H1 (cell line): ENCODE results near the gene TBL2. TPM values are rescaled to one million over a fixed set of nuclear protein-coding genes. Genes with fewer than 3 reads are reported as not detected.

ENCODE experiments used
- CTCF ChIA-PET: fragments of 300-600 bp; sonication (Branson Sonifier 250); formaldehyde crosslinking; loops from one replicate; lab custom pipeline; 2021; ENCODE audit not compliant: partially characterized antibody; lab: Charles Lee
- POLR2A ChIA-PET: fragments of 300-600 bp; sonication (Branson Sonifier 250); formaldehyde crosslinking; loops from one replicate; lab custom pipeline; 2021; ENCODE audit warnings: inconsistent platforms; ENCODE audit not compliant: partially characterized antibody; lab: Charles Lee
- DNase-seq, 2 experiments: peaks; one replicate each; pipeline versions ENCODE4 v3.0.0 to v3.0.0-alpha.2; 2010 to 2022; ENCODE audit warnings: low spot score in 2 of 2, low read depth in 1 of 2, mixed read lengths in 1 of 2
- FAIRE-seq: peaks from 2 replicates; lab custom pipeline; 2011; peaks lifted over from hg19 to GRCh38; lab: Jason Lieb, UNC
- H2AFZ ChIP-seq: 2 replicates; pipeline ENCODE4 v1.8.1; 2012; ENCODE audit warnings: low read length, inconsistent platforms
- H2AK5ac ChIP-seq: 2 replicates; pipeline ENCODE4 v1.6.1; 2013; ENCODE audit warnings: low read depth, low read length
- H2BK120ac ChIP-seq: replicated peaks from 2 replicates; pipeline ENCODE3; 2013; ENCODE audit warnings: low read depth, low read length, inconsistent platforms
- H2BK12ac ChIP-seq: 2 replicates; pipeline ENCODE4 v1.6.1; 2013; ENCODE audit warnings: low read depth, low read length
- H2BK15ac ChIP-seq: 2 replicates; pipeline ENCODE4 v1.6.1; 2013; ENCODE audit warnings: low read length
- H2BK20ac ChIP-seq: 2 replicates; pipeline ENCODE4 v1.6.1; 2013; ENCODE audit warnings: low read length
- H2BK5ac ChIP-seq: 2 replicates; pipeline ENCODE4 v1.6.1; 2013; ENCODE audit warnings: low read depth, low read length
- H3K14ac ChIP-seq: 2 replicates; pipeline ENCODE4 v1.6.1; 2013; ENCODE audit warnings: inconsistent platforms; ENCODE audit not compliant: insufficient read length
- H3K18ac ChIP-seq: 2 replicates; pipeline ENCODE4 v1.6.1; 2013; ENCODE audit warnings: low read length; ENCODE audit errors: extremely low read depth
- H3K23ac ChIP-seq: 2 replicates; pipeline ENCODE4 v1.6.1; 2013; ENCODE audit warnings: inconsistent platforms; ENCODE audit not compliant: insufficient read length
- H3K23me2 ChIP-seq: 2 replicates; pipeline ENCODE4 v1.6.1; 2013; ENCODE audit warnings: low read depth, low read length
- H3K27ac ChIP-seq: 2 replicates; pipeline ENCODE4 v1.6.1; 2011; ENCODE audit warnings: low read depth, low read length, inconsistent platforms
- H3K27me3 ChIP-seq, 4 experiments: replicated peaks in 1 of 4; 1 replicate in 1 of 4; 2 replicates in 3 of 4; pipeline versions ENCODE4 v1.6.1 to v1.8.1; 2011 to 2013; ENCODE audit warnings: low read length in 3 of 4, mild to moderate bottlenecking in 3 of 4, inconsistent platforms in 2 of 4, mixed read lengths in 2 of 4, moderate library complexity in 1 of 4; ENCODE audit not compliant: control insufficient read depth in 3 of 4, insufficient read depth in 3 of 4; ENCODE audit errors: extremely low read depth in 1 of 4
- H3K36me3 ChIP-seq, 4 experiments: 2 replicates each; pipeline versions ENCODE4 v1.6.1 to v1.8.1; 2011 to 2013; ENCODE audit warnings: mild to moderate bottlenecking in 4 of 4, low read length in 3 of 4, moderate library complexity in 2 of 4, control low read depth in 1 of 4, inconsistent platforms in 1 of 4; ENCODE audit not compliant: insufficient read depth in 4 of 4, control insufficient read depth in 2 of 4
- H3K4ac ChIP-seq: replicated peaks from 2 replicates; pipeline ENCODE3; 2013; ENCODE audit warnings: low read length, low read depth, mixed read lengths, inconsistent platforms; ENCODE audit not compliant: insufficient read length
- H3K4me1 ChIP-seq, 4 experiments: replicated peaks in 1 of 4; 1 replicate in 1 of 4; 2 replicates in 3 of 4; pipeline versions ENCODE4 v1.6.1 to v1.8.1; 2011 to 2013; ENCODE audit warnings: low read length in 3 of 4, inconsistent platforms in 2 of 4, mixed read lengths in 1 of 4; ENCODE audit not compliant: insufficient read depth in 4 of 4, control insufficient read depth in 3 of 4
- H3K4me2 ChIP-seq, 2 experiments: 2 replicates each; pipeline versions ENCODE4 v1.6.1 to v1.8.1; 2011 to 2013; ENCODE audit warnings: low read depth in 2 of 2, low read length in 2 of 2, control low read depth in 1 of 2, inconsistent platforms in 1 of 2, mild to moderate bottlenecking in 1 of 2; ENCODE audit not compliant: insufficient read depth in 1 of 2
- H3K4me3 ChIP-seq, 4 experiments: fragments of 200-600, 300-600 bp in 1 of 4; sonication (generic), shearing (Covaris generic), sonication (Bioruptor Twin) in 1 of 4; 2 replicates each; pipeline versions ENCODE4 v1.5.1 to v1.8.1; 2011 to 2016; ENCODE audit warnings: low read length in 4 of 4, low read depth in 3 of 4, control low read depth in 2 of 4, inconsistent platforms in 2 of 4, mild to moderate bottlenecking in 2 of 4, mixed read lengths in 1 of 4, moderate library complexity in 1 of 4; ENCODE audit not compliant: insufficient read depth in 2 of 4; ENCODE audit errors: extremely low read depth in 1 of 4
- H3K56ac ChIP-seq: replicated peaks from 2 replicates; pipeline ENCODE3; 2013; ENCODE audit warnings: low read depth, mild to moderate bottlenecking, mixed read lengths, low read length, inconsistent platforms; ENCODE audit not compliant: insufficient read length
- H3K79me1 ChIP-seq: 2 replicates; pipeline ENCODE4 v1.6.1; 2013; ENCODE audit warnings: low read depth, low read length, control low read depth
- H3K79me2 ChIP-seq, 2 experiments: 2 replicates each; pipeline versions ENCODE4 v1.6.1 to v1.8.1; 2012 to 2013; ENCODE audit warnings: low read length in 2 of 2, mild to moderate bottlenecking in 2 of 2, inconsistent platforms in 1 of 2; ENCODE audit not compliant: insufficient read depth in 2 of 2, control insufficient read depth in 1 of 2
- H3K9ac ChIP-seq, 4 experiments: replicated peaks in 1 of 4; 1 replicate in 1 of 4; 2 replicates in 3 of 4; pipeline versions ENCODE4 v1.6.1 to v1.8.1; 2011 to 2013; ENCODE audit warnings: low read depth in 3 of 4, low read length in 3 of 4, control low read depth in 2 of 4, mild to moderate bottlenecking in 2 of 4, moderate library complexity in 2 of 4, inconsistent platforms in 1 of 4; ENCODE audit errors: extremely low read depth in 1 of 4
- H3K9me3 ChIP-seq, 2 experiments: 2 replicates each; pipeline versions ENCODE4 v1.6.1 to v1.8.1; 2012 to 2013; ENCODE audit warnings: mild to moderate bottlenecking in 2 of 2, moderate library complexity in 2 of 2, control low read depth in 1 of 2, inconsistent platforms in 1 of 2, low read depth in 1 of 2, low read length in 1 of 2, mixed read lengths in 1 of 2; ENCODE audit not compliant: insufficient read depth in 2 of 2
- H4K20me1 ChIP-seq, 2 experiments: replicated peaks in 1 of 2; 2 replicates each; pipeline versions ENCODE3 to v1.8.1; 2011 to 2013; ENCODE audit warnings: inconsistent platforms in 2 of 2, low read length in 2 of 2, mild to moderate bottlenecking in 1 of 2; ENCODE audit not compliant: insufficient read depth in 2 of 2, control insufficient read depth in 1 of 2
- H4K5ac ChIP-seq: 2 replicates; pipeline ENCODE4 v1.6.1; 2013; ENCODE audit warnings: low read length, low read depth, mixed read lengths, inconsistent platforms; ENCODE audit not compliant: insufficient read length
- H4K8ac ChIP-seq: 2 replicates; pipeline ENCODE4 v1.8.0; 2013; ENCODE audit warnings: mild to moderate bottlenecking, moderate library complexity, low read length, inconsistent platforms; ENCODE audit not compliant: insufficient read depth; ENCODE audit errors: extremely low read depth
- H4K91ac ChIP-seq: replicated peaks from 2 replicates; pipeline ENCODE3; 2013; ENCODE audit warnings: low read length, mixed read lengths, inconsistent platforms; ENCODE audit not compliant: insufficient read length
- SIRT6 ChIP-seq: IDR thresholded peaks from one replicate; pipeline ENCODE4 v1.7.1; 2012; ENCODE audit warnings: low read length, inconsistent platforms
- SP1 ChIP-seq: IDR thresholded peaks from 2 replicates; pipeline ENCODE4 v1.6.1; 2011; ENCODE audit warnings: low read depth, low read length
- SUZ12 ChIP-seq: fragments of 200-600 bp; sonication (generic); IDR thresholded peaks from 2 replicates; pipeline ENCODE4 v1.6.1; 2012; ENCODE audit warnings: mild to moderate bottlenecking, inconsistent platforms, low read length, moderate library complexity, mixed read lengths
- WGBS, 2 experiments: shearing (Covaris generic) in 1 of 2; methylation state at CpG; one replicate each; pipeline versions ENCODE4 v1.1.6 to v1.1.7; 2013 to 2015; ENCODE audit warnings: low lambda C conversion rate in 2 of 2, mixed read lengths in 2 of 2, inconsistent platforms in 1 of 2, low coverage in 1 of 2, missing lambda C conversion rate in 1 of 2; ENCODE audit not compliant: insufficient replicate concordance in 2 of 2, insufficient coverage in 1 of 2, insufficient read length in 1 of 2; ENCODE audit errors: extremely low coverage in 1 of 2, missing lambda C conversion rate in 1 of 2; 5-methylcytosine and 5-hydroxymethylcytosine counted together
- polyA plus RNA-seq, 7 experiments: library from polyadenylated mRNA; depleted of rRNA in 3 of 7; stranded (reverse) in 5 of 7; unstranded in 2 of 7; fragments of >200 nt in 5 of 7; fragments of 200-250 nt in 2 of 7; gene quantifications; 1 replicate in 5 of 7; 2 replicates in 1 of 7; 4 replicates in 1 of 7; pipeline versions ENCODE4 v1.2.1 to v1.2.3, GENCODE V29; 2011 to 2013; ENCODE audit warnings: missing spikeins in 2 of 7, mixed read lengths in 2 of 7
- total RNA-seq: library from RNA; stranded (reverse); fragmentation: NEBNext Ultra II Directional; extraction: Animal tissue kit (Norgen Biotek cat#: 25700); gene quantifications from 2 replicates; pipeline ENCODE4 v1.2.1, GENCODE V29; 2021

TBL2 gene
- total and polyA plus RNA-seq, 2 of the 8 experiments (the other 6 are each of a cell fraction or from before 2014, with no cell fraction given) = 25.8 to 29.7 TPM

- H2AFZ ChIP-seq = no peak overlapping the region
- H2BK12ac ChIP-seq = no peak overlapping the region
- no peak overlapping the region for H3K23ac ChIP-seq
- H4K20me1 ChIP-seq = peaks cover 0 to 5% of the 10 kb centered on the region in 2 experiments
- no peaks in the 10 kb centered on the region for H3K4me1 ChIP-seq
- WGBS, 2 experiments = 94% methylated on average over 2 of the region's 2 CpGs; no CpG with 5 or more reads in 1 of the 2 experiments
- no peak overlapping the region for H2BK5ac ChIP-seq
- no peak overlapping the region for H3K56ac ChIP-seq
- H3K27ac ChIP-seq = no peak overlapping the region
- H3K9me3 ChIP-seq = no peaks in the 10 kb centered on the region
- POLR2A ChIA-PET = interaction anchor here (0.7 to 1.0 kb wide), 2 partner anchors 8 to 24 kb away, joined by 3 to 4 read pairs; no protein-coding TSS in a partner anchor
- no peak overlapping the region for H2AK5ac ChIP-seq
- no peak overlapping the region for H3K14ac ChIP-seq
- no peak overlapping the region for H3K4me2 ChIP-seq
- no peak overlapping the region for H4K5ac ChIP-seq
- H3K9ac ChIP-seq = no peak overlapping the region
- FAIRE-seq = no peak
- no peak for DNase-seq
- no peaks in the 10 kb centered on the region for H3K27me3 ChIP-seq
- H3K23me2 ChIP-seq = no peaks in the 10 kb centered on the region
- peaks cover 3% of the 10 kb centered on the region; the same call in 1 of the 2 replicates for H3K79me1 ChIP-seq
- H3K18ac ChIP-seq = no peak overlapping the region
- no peak overlapping the region for H4K91ac ChIP-seq
- H2BK20ac ChIP-seq = no peak overlapping the region
- H2BK120ac ChIP-seq = no peak overlapping the region
- H3K79me2 ChIP-seq = peaks cover 0 to 3% of the 10 kb centered on the region in 2 experiments; a peak in 1 of 4 replicates
- no peak overlapping the region for H2BK15ac ChIP-seq
- no peak overlapping the region for H3K4ac ChIP-seq
- H4K8ac ChIP-seq = no peak overlapping the region
- no peak overlapping the region for H3K4me3 ChIP-seq
- CTCF ChIA-PET = no interaction called here
- peaks cover 6 to 28% (median 12%) of the 10 kb centered on the region in 4 experiments for H3K36me3 ChIP-seq
- TF ChIP-seq SIRT6 (no peak), SP1 (no peak), SUZ12 (no peak)
Measured at GRCh38 chr7:73544678-73545077, 33.7 kb downstream of the TBL2 start.
